Gastrocnemius medialis (tissue), 4 donors: ENCODE data around the gene ASAP3.

Source experiments
- CTCF ChIP-seq, 5 experiments: fragments of 450-650 bp in 3 of 5; fragments of 200-600 bp in 2 of 5; sonication (generic) in 2 of 5; IDR thresholded peaks in 4 of 5; conservative IDR thresholded peaks in 1 of 5; 1 replicate in 4 of 5; 2 replicates in 1 of 5; pipeline ENCODE4 v1.5.1; 2016 to 2019; ENCODE audit warnings: antibody characterized with exemption in 5 of 5, mild to moderate bottlenecking in 3 of 5, moderate library complexity in 3 of 5
- POLR2A ChIP-seq, 2 donors: fragments of 450-650 bp; IDR thresholded peaks; one replicate each; pipeline ENCODE4 v1.6.1; 2017; ENCODE audit warnings: antibody characterized with exemption in 2 of 2, mild to moderate bottlenecking in 2 of 2, moderate library complexity in 2 of 2

GRCh38 chr1:23481904-23482303 is 2.1 kb downstream of the ASAP3 start:
- TF ChIP-seq CTCF (IDR thresholded peaks at IDR 0.05 in 4 of 5, conservative IDR thresholded peaks at IDR 0.05 in 1 of 5) (no peak), POLR2A (IDR thresholded peaks at IDR 0.05) (no peak)
